ENCODE results near the gene MDFIC.
A peak's percentile ranks its signal among the peaks of the same experiment; 100 is the strongest.

Gene MDFIC

GRCh38 chr7:114939484-114940097, 17.7 kb downstream of the MDFIC start:
- DNase-seq = no peak
- in situ Hi-C loops (cut with HindIII; ENCODE audit: low pct_ligation_motif_present, low sequenced_read_pairs) = no loop called here
- peak; percentile 22 for TF ChIP-seq CTCF (IDR thresholded peaks at IDR 0.05; ENCODE audit: low read depth, low read length, missing control alignments)
- Histone ChIP-seq H3K4me3 (ENCODE audit: low read depth, low read length) (no peak overlapping the region), H3K27me3 (replicated peaks) (no peaks in the 10 kb centered on the region), H3K36me3 (replicated peaks) (no peaks in the 10 kb centered on the region), H3K27ac (no peak overlapping the region)

DNA sequence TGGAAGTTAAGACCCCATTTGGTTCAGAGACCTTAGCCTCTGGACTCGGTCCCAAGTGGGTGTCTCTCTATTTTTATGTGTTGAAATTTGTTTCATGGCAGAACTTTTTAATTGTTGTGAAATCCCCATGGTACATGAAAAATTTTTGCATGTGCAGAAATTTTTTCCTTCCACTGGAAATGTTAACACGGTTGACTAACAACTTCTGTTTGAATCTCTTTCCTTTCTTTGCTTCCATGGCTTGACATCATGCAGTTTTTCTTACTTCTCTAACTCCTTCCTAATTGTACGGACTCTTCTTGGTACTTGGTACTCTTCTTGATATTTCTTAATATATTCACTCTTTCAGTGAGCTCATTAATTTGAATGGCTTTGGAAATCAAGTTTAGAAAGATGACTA, 18.3 kb downstream of the MDFIC start:
- in situ Hi-C loops (cut with HindIII; ENCODE audit: low pct_ligation_motif_present, low sequenced_read_pairs) = no loop called here
- TF ChIP-seq CTCF (IDR thresholded peaks at IDR 0.05; ENCODE audit: low read depth, low read length, missing control alignments) = no peak
- no peak overlapping the region for H3K27ac ChIP-seq
- H3K36me3 ChIP-seq (replicated peaks) = no peaks in the 10 kb centered on the region
- DNase-seq = no peak
- no peak overlapping the region for H3K4me3 ChIP-seq (ENCODE audit: low read depth, low read length)
- no peaks in the 10 kb centered on the region for H3K27me3 ChIP-seq (replicated peaks)

- Histone ChIP-seq H3K36me3 (replicated peaks) (no peaks in the 10 kb centered on the region), H3K4me3 (ENCODE audit: low read depth, low read length) (no peak overlapping the region), H3K27me3 (replicated peaks) (no peaks in the 10 kb centered on the region), H3K27ac (no peak overlapping the region)
- TF ChIP-seq CTCF (IDR thresholded peaks at IDR 0.05; ENCODE audit: low read depth, low read length, missing control alignments) = no peak
- no peak for DNase-seq
- in situ Hi-C loops (cut with HindIII; ENCODE audit: low pct_ligation_motif_present, low sequenced_read_pairs) = no loop called here
These were observed 19.8 kb downstream of the MDFIC start for GRCh38 chr7:114941692-114942091.

GRCh38 chr7:114942446-114943175, 20.7 kb downstream of the MDFIC start:
- in situ Hi-C loops (cut with HindIII; ENCODE audit: low pct_ligation_motif_present, low sequenced_read_pairs) = no loop called here
- no peak overlapping the region for H3K27ac ChIP-seq
- no peaks in the 10 kb centered on the region for H3K36me3 ChIP-seq (replicated peaks)
- H3K4me3 ChIP-seq (ENCODE audit: low read depth, low read length) = no peak overlapping the region
- no peak for DNase-seq
- TF ChIP-seq CTCF (IDR thresholded peaks at IDR 0.05; ENCODE audit: low read depth, low read length, missing control alignments) = no peak
- no peaks in the 10 kb centered on the region for H3K27me3 ChIP-seq (replicated peaks)

DNA sequence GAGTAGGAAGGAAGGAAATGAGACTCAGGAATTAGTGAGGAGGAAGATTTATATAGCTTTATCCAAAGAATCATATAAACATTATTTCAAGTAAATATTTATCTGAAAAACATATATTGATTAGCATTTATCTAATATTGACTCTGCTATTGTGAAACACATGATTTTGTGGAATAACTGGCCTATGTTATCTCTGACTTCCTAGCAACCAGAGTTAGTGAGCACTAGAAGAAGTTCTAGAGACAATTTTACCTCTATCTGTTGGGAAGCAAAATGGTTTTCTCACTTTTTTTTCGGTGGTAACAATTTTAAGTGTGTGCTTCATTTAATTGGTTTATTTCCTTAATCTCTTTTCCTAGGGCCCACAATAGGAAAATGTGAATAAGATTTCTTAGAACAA, 21.6 kb downstream of the MDFIC start:
- in situ Hi-C loops (cut with HindIII; ENCODE audit: low pct_ligation_motif_present, low sequenced_read_pairs) = no loop called here
- no peak overlapping the region for H3K27ac ChIP-seq
- no peak for TF ChIP-seq CTCF (IDR thresholded peaks at IDR 0.05; ENCODE audit: low read depth, low read length, missing control alignments)
- no peak for DNase-seq
- H3K36me3 ChIP-seq (replicated peaks) = no peaks in the 10 kb centered on the region
- no peak overlapping the region for H3K4me3 ChIP-seq (ENCODE audit: low read depth, low read length)
- no peaks in the 10 kb centered on the region for H3K27me3 ChIP-seq (replicated peaks)

Data from brain microvascular endothelial cell (primary cell).